Stomach (tissue), 4 donors: Measurements from ENCODE around the gene GMEB2.

Source experiments
- CTCF ChIP-seq, 7 experiments: fragments of 450-650 bp in 4 of 7; fragments of 200-600 bp in 3 of 7; sonication (generic) in 3 of 7; IDR thresholded peaks; one replicate each; pipeline ENCODE4 v1.5.1; 2016 to 2019; ENCODE audit warnings: antibody characterized with exemption in 7 of 7, control low read depth in 2 of 7, mild to moderate bottlenecking in 1 of 7
- EP300 ChIP-seq: sonication (generic); formaldehyde crosslinking; IDR thresholded peaks from one replicate; pipeline ENCODE4 v1.6.1; 2017; ENCODE audit warnings: antibody characterized with exemption
- POLR2A ChIP-seq, 4 donors: fragments of 450-650 bp; IDR thresholded peaks; one replicate each; pipeline ENCODE4 v1.6.1; 2016; ENCODE audit warnings: antibody characterized with exemption in 4 of 4, control low read depth in 2 of 4, mild to moderate bottlenecking in 1 of 4, moderate library complexity in 1 of 4
- POLR2AphosphoS5 ChIP-seq, 3 donors: sonication (generic); formaldehyde crosslinking; IDR thresholded peaks; one replicate each; pipeline ENCODE4 v1.6.1; 2016; ENCODE audit warnings: antibody characterized with exemption in 3 of 3

- no peak for TF ChIP-seq CTCF (IDR thresholded peaks at IDR 0.05)
- no peak for TF ChIP-seq EP300
- no peak for TF ChIP-seq POLR2A (IDR thresholded peaks at IDR 0.05)
- no peak for TF ChIP-seq POLR2AphosphoS5 (IDR thresholded peaks at IDR 0.05)
Observed at GRCh38 chr20:63591147-63591533, 35.8 kb downstream of the GMEB2 start.
